OCI-LY1 (cell line): ENCODE results near the gene ARFGEF2.

Experiments used
- EZH2 ChIP-seq: fragments of 200-600 bp; sonication (generic), shearing (Covaris generic); IDR thresholded peaks from 2 replicates; pipeline ENCODE4 v1.8.0; 2017; ENCODE audit warnings: borderline replicate concordance, mixed run types, mild to moderate bottlenecking, antibody characterized with exemption, low read length, moderate library complexity, mixed read lengths
- TF ChIP-seq, protein P1 (sequence below): fragments of 200-600 bp; sonication (generic), shearing (Covaris generic); IDR thresholded peaks from 2 replicates; pipeline ENCODE4 v1.5.1; 2017; ENCODE audit warnings: mild to moderate bottlenecking, antibody characterized with exemption, low read length, moderate library complexity, mixed read lengths

DNA sequence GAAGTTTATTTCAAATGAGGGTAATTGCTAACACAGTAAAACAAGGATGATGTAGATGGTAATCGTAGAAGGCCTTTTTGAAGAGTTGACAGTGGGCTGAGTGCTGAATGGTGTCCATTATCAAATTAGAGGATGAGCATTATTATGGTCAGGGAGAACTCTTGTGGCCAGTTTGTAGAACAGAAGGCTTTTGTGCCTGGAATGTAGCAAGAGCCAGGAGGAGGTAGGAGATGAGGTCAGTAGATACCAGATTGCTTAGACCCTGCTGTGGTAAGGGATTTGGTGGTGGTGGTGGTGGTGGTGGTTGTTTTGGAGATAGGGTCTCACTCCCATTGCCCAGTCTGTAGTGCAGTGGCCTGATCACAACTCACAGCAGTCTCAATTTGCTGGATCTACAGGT is 130.8 kb downstream of the ARFGEF2 start:
- TF ChIP-seq, protein P1, sequence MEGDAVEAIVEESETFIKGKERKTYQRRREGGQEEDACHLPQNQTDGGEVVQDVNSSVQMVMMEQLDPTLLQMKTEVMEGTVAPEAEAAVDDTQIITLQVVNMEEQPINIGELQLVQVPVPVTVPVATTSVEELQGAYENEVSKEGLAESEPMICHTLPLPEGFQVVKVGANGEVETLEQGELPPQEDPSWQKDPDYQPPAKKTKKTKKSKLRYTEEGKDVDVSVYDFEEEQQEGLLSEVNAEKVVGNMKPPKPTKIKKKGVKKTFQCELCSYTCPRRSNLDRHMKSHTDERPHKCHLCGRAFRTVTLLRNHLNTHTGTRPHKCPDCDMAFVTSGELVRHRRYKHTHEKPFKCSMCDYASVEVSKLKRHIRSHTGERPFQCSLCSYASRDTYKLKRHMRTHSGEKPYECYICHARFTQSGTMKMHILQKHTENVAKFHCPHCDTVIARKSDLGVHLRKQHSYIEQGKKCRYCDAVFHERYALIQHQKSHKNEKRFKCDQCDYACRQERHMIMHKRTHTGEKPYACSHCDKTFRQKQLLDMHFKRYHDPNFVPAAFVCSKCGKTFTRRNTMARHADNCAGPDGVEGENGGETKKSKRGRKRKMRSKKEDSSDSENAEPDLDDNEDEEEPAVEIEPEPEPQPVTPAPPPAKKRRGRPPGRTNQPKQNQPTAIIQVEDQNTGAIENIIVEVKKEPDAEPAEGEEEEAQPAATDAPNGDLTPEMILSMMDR = no peak
- TF ChIP-seq EZH2 = no peak
